ENCODE data around the gene CCDC107. TPM values are rescaled to one million over a fixed set of nuclear protein-coding genes. Genes with fewer than 3 reads are reported as not detected.

CCDC107 gene
- total and polyA plus RNA-seq, 2 of the 13 experiments (the other 11 are each of a cell fraction or from before 2014, with no cell fraction given), result 7.1 to 15.2 TPM

DNA sequence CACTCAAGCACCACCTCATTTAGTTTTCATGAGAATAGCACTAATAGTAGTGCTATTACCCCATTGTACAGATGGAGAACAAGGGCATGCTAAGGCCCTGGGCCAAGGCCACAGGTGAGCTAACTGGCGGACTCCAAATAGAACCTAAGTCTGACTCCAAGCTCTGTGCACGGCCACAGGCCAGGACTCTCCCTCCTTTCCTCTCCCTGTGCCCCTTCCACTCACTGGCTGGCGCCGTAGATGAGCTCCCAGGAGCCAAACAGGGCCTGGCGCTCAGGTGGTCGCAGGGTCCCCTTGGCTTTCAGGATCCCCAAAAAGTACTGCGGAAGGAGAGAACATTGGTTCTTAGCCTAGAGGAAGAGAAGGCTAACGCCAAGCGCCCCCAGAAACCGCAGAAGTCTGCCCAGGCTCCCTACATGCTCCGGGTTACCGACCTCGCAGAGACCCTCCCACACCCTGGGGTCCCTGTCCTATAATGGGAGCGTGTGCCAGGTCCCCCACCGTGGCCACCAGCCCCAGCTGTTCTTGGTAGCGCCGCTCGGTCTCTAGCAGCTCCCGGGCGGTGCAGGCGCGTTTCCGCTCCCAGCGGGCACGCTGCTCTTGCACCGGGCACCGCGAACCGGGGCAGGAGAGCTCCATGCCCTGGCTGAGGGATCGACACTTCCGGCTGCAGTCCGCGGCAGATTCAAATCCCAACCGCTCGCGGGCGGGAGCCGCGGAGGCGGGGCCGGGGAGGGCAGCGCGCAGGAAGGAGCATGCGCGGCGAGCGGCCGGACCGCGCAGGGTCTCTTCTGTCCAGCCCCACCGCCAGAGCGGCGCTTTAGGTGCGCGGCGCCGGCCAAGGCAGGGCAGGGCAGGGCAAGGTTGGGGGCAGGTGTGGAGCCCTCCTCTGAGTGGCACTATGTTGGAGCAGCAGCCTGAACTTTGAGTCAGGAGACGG is 6.7 kb downstream of the CCDC107 start, which contains the start of gene ARHGEF39 (continued):
- TF ChIP-seq REST (IDR thresholded peaks at IDR 0.05; ENCODE audit: borderline replicate concordance in 1 of 2, low read depth in 1 of 2, low read length in 2 of 2), result no peak; a peak in 1 of 4 replicates
- peak; percentile 91; the same call in 1 of the 2 replicates for TF ChIP-seq HOXA7 (CRISPR knock-in tag; IDR thresholded peaks at IDR 0.05)
- peak; percentile 76 for TF ChIP-seq PATZ1 (CRISPR knock-in tag; IDR thresholded peaks at IDR 0.05)
- TF ChIP-seq SKIL (CRISPR knock-in tag; IDR thresholded peaks at IDR 0.05; ENCODE audit: borderline replicate concordance), result peak; percentile 82; the same call in 1 of the 2 replicates
- 0 out of 2 replicates have a peak, but pooled peaks have one; percentile 58 for TF ChIP-seq SRY (CRISPR knock-in tag; IDR thresholded peaks at IDR 0.05)
- TF ChIP-seq ZFY (CRISPR knock-in tag; IDR thresholded peaks at IDR 0.05), result peak; percentile 67
- no peak for TF ChIP-seq RBM22 (optimal IDR thresholded peaks at IDR 0.05; ENCODE audit: low read length)
- peak; percentile 91 for TF ChIP-seq MAZ (IDR thresholded peaks at IDR 0.05; ENCODE audit: borderline replicate concordance, low read depth, low read length)
- TF ChIP-seq MAZ (CRISPR knock-in tag; IDR thresholded peaks at IDR 0.05; ENCODE audit: low read depth), result peak; percentile 87; the same call in 1 of the 2 replicates
- TF ChIP-seq ZBTB34 (CRISPR knock-in tag; IDR thresholded peaks at IDR 0.05), result peak; percentile 26; the same call in 1 of the 2 replicates
- TF ChIP-seq ZNF761 (CRISPR knock-in tag; conservative IDR thresholded peaks at IDR 0.05), result peak; percentile 74; the same call in 1 of the 2 replicates
- no peak for TF ChIP-seq ZSCAN29 (CRISPR knock-in tag; conservative IDR thresholded peaks at IDR 0.05)
- TF ChIP-seq ZNF660 (CRISPR knock-in tag; IDR thresholded peaks at IDR 0.05; ENCODE audit: borderline replicate concordance, low read depth), result no peak
- TF ChIP-seq ZNF772 (CRISPR knock-in tag; IDR thresholded peaks at IDR 0.05), result peak; percentile 72
- TF ChIP-seq ZNF75D (CRISPR knock-in tag; IDR thresholded peaks at IDR 0.05; ENCODE audit: borderline replicate concordance), result no peak
- TF ChIP-seq HNF4G (IDR thresholded peaks at IDR 0.05; ENCODE audit: borderline replicate concordance, low read depth, low read length), result no peak
- TF ChIP-seq HNF4G (CRISPR knock-in tag; IDR thresholded peaks at IDR 0.05; ENCODE audit: borderline replicate concordance, low read depth), result no peak
- TF ChIP-seq EED (CRISPR knock-in tag; IDR thresholded peaks at IDR 0.05), result 0 out of 2 replicates have a peak, but pooled peaks have one; percentile 72
